GM21528 (cell line): ENCODE data around the gene NOP16.

Source experiments
- ATAC-seq: cut with Tn5 transposase; IDR thresholded peaks from one replicate; pipeline ENCODE4 v1.9.1; 2021; ENCODE audit warnings: mild to moderate bottlenecking, moderate library complexity; ENCODE audit not compliant: unreplicated experiment, low FRiP score

The NOP16 gene

GRCh38 chr5:176388444-176389134 is at the start of gene NOP16, which contains the start of gene HIGD2A:
NOP16 (minus strand) TSS chr5:176388598; CDS start chr5:176388539, 59 bp downstream.
HIGD2A (plus strand) TSS chr5:176388751; CDS start chr5:176388820, 69 bp downstream.
- peak; percentile 86 for ATAC-seq

- ATAC-seq = no peak
Observed at GRCh38 chr5:176436656-176437055, 48.3 kb upstream of the NOP16 start.

GRCh38 chr5:176432707-176433106 is 44.3 kb upstream of the NOP16 start:
- no peak for ATAC-seq

GRCh38 chr5:176429972-176430371 is 41.6 kb upstream of the NOP16 start:
- ATAC-seq = no peak

GRCh38 chr5:176427971-176428370 is 39.6 kb upstream of the NOP16 start:
- ATAC-seq = no peak

GRCh38 chr5:176426876-176427275 is 38.5 kb upstream of the NOP16 start:
- ATAC-seq = no peak

GRCh38 chr5:176425791-176426190 is 37.4 kb upstream of the NOP16 start:
- ATAC-seq = no peak

- ATAC-seq = no peak
Observed at GRCh38 chr5:176425138-176425537, 36.7 kb upstream of the NOP16 start.

GRCh38 chr5:176424181-176424580 is 35.8 kb upstream of the NOP16 start:
- no peak for ATAC-seq

- ATAC-seq = no peak
Observed at GRCh38 chr5:176420972-176421544, 32.7 kb upstream of the NOP16 start.

- ATAC-seq = no peak
Observed at GRCh38 chr5:176420086-176420485, 31.7 kb upstream of the NOP16 start.

GRCh38 chr5:176418251-176418650 is 29.9 kb upstream of the NOP16 start:
- no peak for ATAC-seq

GRCh38 chr5:176416965-176417364 is 28.6 kb upstream of the NOP16 start:
- ATAC-seq = no peak

GRCh38 chr5:176415952-176416924 is 27.8 kb upstream of the NOP16 start, which contains the start of gene CLTB:
CLTB (minus strand) TSS chr5:176416539; CDS start chr5:176416363, 176 bp downstream.
- peak; percentile 91 for ATAC-seq

- ATAC-seq = peak; percentile 3
Observed at GRCh38 chr5:176415240-176415951, 27.0 kb upstream of the NOP16 start.

- ATAC-seq = no peak
Observed at GRCh38 chr5:176414704-176415103, 26.3 kb upstream of the NOP16 start.

- ATAC-seq = no peak
Observed at GRCh38 chr5:176413709-176414191, 25.4 kb upstream of the NOP16 start.

- no peak for ATAC-seq
Observed at GRCh38 chr5:176413255-176413565, 24.8 kb upstream of the NOP16 start.

GRCh38 chr5:176412517-176413254 is 24.3 kb upstream of the NOP16 start:
- ATAC-seq = no peak
